ENCODE data around the gene MAN2B2. TPM values are rescaled to one million over a fixed set of nuclear protein-coding genes. Genes with fewer than 3 reads are reported as not detected.

The MAN2B2 gene
- total and polyA plus RNA-seq, 7 donors = 3.0 to 24.3 (median 18.7) TPM

DNA sequence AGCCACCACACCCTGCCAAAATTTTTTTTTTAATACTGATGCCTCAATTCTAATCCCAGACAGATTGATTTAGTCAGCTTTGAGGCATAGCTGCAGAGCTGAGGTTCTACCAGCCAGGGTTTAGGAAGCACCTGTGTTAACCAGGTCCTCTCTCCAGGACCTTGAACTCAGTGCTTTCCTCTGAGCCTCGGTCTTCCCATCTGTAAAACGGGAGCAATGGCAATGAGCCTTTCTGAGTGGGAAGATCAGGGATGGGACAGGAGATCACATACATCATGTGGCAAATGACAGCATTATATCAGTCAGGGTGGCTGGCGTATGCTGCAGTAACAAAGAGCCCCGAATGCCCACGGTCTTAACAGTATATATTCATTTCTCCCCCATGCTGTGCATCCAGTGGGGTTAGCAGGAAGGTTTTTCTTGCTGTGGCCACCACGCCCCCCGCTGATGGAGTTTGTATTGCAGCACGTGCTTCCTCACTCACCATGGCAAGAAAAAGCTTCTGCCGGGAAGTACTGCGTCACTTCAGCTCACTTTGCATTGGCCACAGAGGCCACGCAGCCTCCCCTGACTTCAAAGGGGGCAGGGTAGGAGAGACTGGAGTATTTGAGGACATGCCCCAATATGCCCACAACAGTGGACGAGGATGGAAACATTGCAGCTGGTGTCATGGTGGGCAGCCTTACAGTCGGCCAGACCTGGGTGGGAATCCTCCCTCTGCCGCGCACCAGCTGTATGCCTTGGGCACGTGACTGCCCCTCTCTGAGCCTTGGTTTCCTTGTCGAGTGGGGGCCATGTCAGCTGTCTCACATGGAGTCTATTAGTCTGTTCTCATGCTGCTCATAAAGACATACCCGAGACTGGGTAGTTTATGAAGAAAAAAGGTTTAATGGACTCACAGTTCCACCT lies 41.4 kb downstream of the MAN2B2 start:
- H3K4me3 ChIP-seq = no peak overlapping the region
- WGBS, 2 donors = 96% methylated on average over 18 of the region's 18 CpGs
- peaks cover 0 to 78% (median 20%) of the 10 kb centered on the region in 4 donors for H3K36me3 ChIP-seq
- no peak for DNase-seq
- H3K27me3 ChIP-seq = no peaks in the 10 kb centered on the region
- intact Hi-C loops (cut with DNase I) = no loop called here
- no peaks in the 10 kb centered on the region for H3K4me1 ChIP-seq
- no peak overlapping the region for H3K27ac ChIP-seq
- TF ChIP-seq, protein P1, sequence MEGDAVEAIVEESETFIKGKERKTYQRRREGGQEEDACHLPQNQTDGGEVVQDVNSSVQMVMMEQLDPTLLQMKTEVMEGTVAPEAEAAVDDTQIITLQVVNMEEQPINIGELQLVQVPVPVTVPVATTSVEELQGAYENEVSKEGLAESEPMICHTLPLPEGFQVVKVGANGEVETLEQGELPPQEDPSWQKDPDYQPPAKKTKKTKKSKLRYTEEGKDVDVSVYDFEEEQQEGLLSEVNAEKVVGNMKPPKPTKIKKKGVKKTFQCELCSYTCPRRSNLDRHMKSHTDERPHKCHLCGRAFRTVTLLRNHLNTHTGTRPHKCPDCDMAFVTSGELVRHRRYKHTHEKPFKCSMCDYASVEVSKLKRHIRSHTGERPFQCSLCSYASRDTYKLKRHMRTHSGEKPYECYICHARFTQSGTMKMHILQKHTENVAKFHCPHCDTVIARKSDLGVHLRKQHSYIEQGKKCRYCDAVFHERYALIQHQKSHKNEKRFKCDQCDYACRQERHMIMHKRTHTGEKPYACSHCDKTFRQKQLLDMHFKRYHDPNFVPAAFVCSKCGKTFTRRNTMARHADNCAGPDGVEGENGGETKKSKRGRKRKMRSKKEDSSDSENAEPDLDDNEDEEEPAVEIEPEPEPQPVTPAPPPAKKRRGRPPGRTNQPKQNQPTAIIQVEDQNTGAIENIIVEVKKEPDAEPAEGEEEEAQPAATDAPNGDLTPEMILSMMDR (IDR thresholded peaks at IDR 0.05) = no peak
- TF ChIP-seq POLR2A (IDR thresholded peaks at IDR 0.05) = no peak
- TF ChIP-seq POLR2AphosphoS5 (IDR thresholded peaks at IDR 0.05) = no peak
- TF ChIP-seq EP300 (IDR thresholded peaks at IDR 0.05) = no peak
- no peaks in the 10 kb centered on the region for H3K9me3 ChIP-seq

DNA sequence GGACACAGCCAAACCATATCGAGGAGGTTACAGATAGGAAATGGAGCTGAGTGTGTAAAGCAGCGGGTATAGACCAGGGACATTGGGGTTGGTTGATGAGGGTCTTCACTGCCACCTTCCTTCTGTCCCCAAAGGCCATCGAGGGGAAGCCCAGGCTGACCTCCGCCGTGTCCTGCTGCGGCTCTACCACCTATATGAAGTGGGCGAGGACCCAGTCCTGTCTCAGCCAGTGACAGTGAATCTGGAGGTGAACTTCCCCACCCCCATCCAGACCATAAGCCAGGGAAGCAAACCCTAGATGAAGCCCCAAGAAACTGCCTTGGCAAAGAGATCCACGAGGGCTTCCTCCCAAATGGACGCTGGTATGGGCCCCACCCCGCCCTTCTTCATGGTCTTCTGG lies 42.3 kb downstream of the MAN2B2 start:
- Histone ChIP-seq H3K4me3 (no peak overlapping the region), H3K9me3 (no peaks in the 10 kb centered on the region), H3K27ac (no peak overlapping the region), H3K4me1 (no peaks in the 10 kb centered on the region), H3K27me3 (no peaks in the 10 kb centered on the region), H3K36me3 (peaks cover 0 to 71% (median 19%) of the 10 kb centered on the region in 4 donors)
- WGBS, 2 donors = 96 to 97% methylated on average over 10 of the region's 10 CpGs
- peak; percentile 40 for DNase-seq
- intact Hi-C loops (cut with DNase I) = no loop called here
- TF ChIP-seq POLR2AphosphoS5 (IDR thresholded peaks at IDR 0.05) (no peak), POLR2A (IDR thresholded peaks at IDR 0.05) (no peak), EP300 (IDR thresholded peaks at IDR 0.05) (no peak)
- TF ChIP-seq, protein P1 (IDR thresholded peaks at IDR 0.05) = no peak

DNA sequence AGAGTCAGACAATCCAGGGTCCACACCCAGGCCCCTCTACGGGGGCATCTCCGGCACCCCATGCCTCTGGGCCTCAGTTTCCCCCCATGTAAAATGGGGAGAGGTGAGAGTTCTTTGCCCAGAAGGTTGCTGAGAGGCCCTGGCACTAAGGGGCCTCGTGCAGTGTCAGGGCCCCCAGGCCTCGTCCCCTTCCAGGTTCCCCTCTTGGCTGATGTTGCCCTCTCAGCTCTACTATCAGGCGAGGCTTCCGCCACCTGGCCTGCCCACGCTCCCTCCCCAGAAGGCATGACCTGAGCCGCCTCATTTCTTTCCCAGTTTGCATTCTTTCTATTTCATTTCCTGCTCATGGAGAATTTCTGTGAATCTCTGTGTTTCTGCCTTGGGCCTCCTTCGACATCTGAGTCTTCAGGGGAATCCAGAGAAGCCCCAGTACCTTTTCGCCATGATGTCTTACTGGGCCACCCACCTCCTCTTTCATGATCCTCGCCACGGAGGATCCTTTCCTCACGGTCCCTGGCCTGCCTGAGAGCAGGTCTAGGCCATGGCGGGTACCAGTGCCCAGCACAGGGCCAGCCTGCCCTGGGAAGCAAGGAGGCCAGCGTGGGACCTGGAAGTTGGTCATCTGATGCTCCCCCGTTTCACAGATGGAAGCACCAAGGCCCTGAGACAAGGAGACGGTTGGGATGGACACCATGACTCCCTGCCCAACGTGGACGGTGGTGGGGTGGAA lies 43.6 kb downstream of the MAN2B2 start:
- Histone ChIP-seq H3K9me3 (no peaks in the 10 kb centered on the region), H3K4me3 (no peak overlapping the region), H3K36me3 (peaks cover 0 to 62% (median 19%) of the 10 kb centered on the region in 4 donors), H3K27ac (no peak overlapping the region), H3K4me1 (no peaks in the 10 kb centered on the region), H3K27me3 (no peaks in the 10 kb centered on the region)
- peak; percentile 45 for DNase-seq
- intact Hi-C loops (cut with DNase I) = no loop called here
- 92% methylated on average over 19 of the region's 19 CpGs for WGBS, 2 donors
- no peak for TF ChIP-seq POLR2A (IDR thresholded peaks at IDR 0.05)
- no peak for TF ChIP-seq POLR2AphosphoS5 (IDR thresholded peaks at IDR 0.05)
- TF ChIP-seq EP300 (IDR thresholded peaks at IDR 0.05) = no peak
- TF ChIP-seq, protein P1 (IDR thresholded peaks at IDR 0.05) = no peak

DNA sequence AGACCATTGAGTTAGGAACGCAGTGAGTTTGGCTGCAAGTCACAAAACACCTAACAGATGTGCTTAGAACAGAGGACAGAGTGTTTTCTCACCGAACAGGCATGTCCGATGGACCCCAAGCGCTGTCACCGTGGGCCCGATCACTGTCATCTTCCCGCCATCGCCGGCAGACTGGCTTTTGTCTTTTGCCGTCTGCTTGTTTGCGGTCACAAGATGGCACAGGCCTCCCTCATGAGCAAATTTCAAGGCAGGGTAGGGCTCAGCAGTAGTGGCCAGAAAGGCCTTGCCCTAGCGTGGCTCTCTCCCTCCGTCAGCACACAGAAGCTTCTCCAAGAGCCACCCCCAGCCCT lies 44.1 kb downstream of the MAN2B2 start:
- TF ChIP-seq EP300 (IDR thresholded peaks at IDR 0.05) (no peak), POLR2A (IDR thresholded peaks at IDR 0.05) (no peak), POLR2AphosphoS5 (IDR thresholded peaks at IDR 0.05) (no peak)
- H3K36me3 ChIP-seq = peaks cover 0 to 58% (median 19%) of the 10 kb centered on the region in 4 donors
- peak; percentile 46 for DNase-seq
- H3K4me1 ChIP-seq = no peaks in the 10 kb centered on the region
- WGBS, 2 donors = 96% methylated on average over 13 of the region's 13 CpGs
- no peaks in the 10 kb centered on the region for H3K27me3 ChIP-seq
- no peak overlapping the region for H3K4me3 ChIP-seq
- no peak overlapping the region for H3K27ac ChIP-seq
- intact Hi-C loops (cut with DNase I) = no loop called here
- H3K9me3 ChIP-seq = no peaks in the 10 kb centered on the region

All from sigmoid colon (tissue), 7 donors.